Upper lobe of right lung (tissue), 1 donor: Measurements from ENCODE around the gene BCL11A. TPM values are rescaled to one million over a fixed set of nuclear protein-coding genes. Genes with fewer than 3 reads are reported as not detected.
"Not testable (repeated sequence)": the region's sequence is repeated elsewhere in the genome, so short reads cannot be mapped to it uniquely, and the experiment has no call there.

Experiments used
- ATAC-seq: fragments of 200-7000 bp; cut with Tn5 transposase; one replicate; pipeline ENCODE4 v1.9.1; 2020; ENCODE audit warnings: mild to moderate bottlenecking, moderate library complexity
- DNase-seq: peaks from one replicate; pipeline ENCODE4 v3.0.0-alpha.2; 2020
- H3K27ac ChIP-seq: fragments of 200-600 bp; one replicate; pipeline ENCODE4 v1.8.0; 2022
- H3K27me3 ChIP-seq: fragments of 200-600 bp; one replicate; pipeline ENCODE4 v1.8.0; 2022; ENCODE audit warnings: mild to moderate bottlenecking
- H3K36me3 ChIP-seq: fragments of 200-600 bp; one replicate; pipeline ENCODE4 v1.8.0; 2022
- H3K4me1 ChIP-seq: fragments of 200-600 bp; one replicate; pipeline ENCODE4 v1.8.0; 2022
- H3K4me3 ChIP-seq: fragments of 200-600 bp; one replicate; pipeline ENCODE4 v1.8.0; 2022; ENCODE audit warnings: mild to moderate bottlenecking
- H3K9me3 ChIP-seq: fragments of 200-600 bp; one replicate; pipeline ENCODE4 v1.8.0; 2022
- intact Hi-C: fragments of 100-400 bp; cut with DNase I; formaldehyde crosslinking; loops from one replicate; pipeline ENCODE4 v1.11.0; 2022
- total RNA-seq: library from RNA; stranded (reverse); fragmentation: NEBNext Ultra II Directional; extraction: Animal tissue kit (Norgen Biotek cat#: 25700); gene quantifications from one replicate; pipeline ENCODE4 v1.2.1, GENCODE V29; 2021
- TF ChIP-seq, protein P1 (sequence below): fragments of 200-600 bp; IDR thresholded peaks from one replicate; pipeline ENCODE4 v1.8.0; 2022; ENCODE audit warnings: antibody characterized with exemption
- donor health status: DM: no; HTN: yes; CAD: no; lungs with severe emphysema.

The BCL11A gene
- total RNA-seq, 1 donor from 2014 or later: 10.3 TPM

- intact Hi-C loops: no loop called here
- Histone ChIP-seq H3K4me3 (no peak overlapping the region), H3K27ac (no peak overlapping the region), H3K27me3 (no peaks in the 10 kb centered on the region), H3K4me1 (no peaks in the 10 kb centered on the region), H3K9me3 (no peaks in the 10 kb centered on the region), H3K36me3 (no peaks in the 10 kb centered on the region)
- DNase-seq: no peak
- TF ChIP-seq, protein P1, sequence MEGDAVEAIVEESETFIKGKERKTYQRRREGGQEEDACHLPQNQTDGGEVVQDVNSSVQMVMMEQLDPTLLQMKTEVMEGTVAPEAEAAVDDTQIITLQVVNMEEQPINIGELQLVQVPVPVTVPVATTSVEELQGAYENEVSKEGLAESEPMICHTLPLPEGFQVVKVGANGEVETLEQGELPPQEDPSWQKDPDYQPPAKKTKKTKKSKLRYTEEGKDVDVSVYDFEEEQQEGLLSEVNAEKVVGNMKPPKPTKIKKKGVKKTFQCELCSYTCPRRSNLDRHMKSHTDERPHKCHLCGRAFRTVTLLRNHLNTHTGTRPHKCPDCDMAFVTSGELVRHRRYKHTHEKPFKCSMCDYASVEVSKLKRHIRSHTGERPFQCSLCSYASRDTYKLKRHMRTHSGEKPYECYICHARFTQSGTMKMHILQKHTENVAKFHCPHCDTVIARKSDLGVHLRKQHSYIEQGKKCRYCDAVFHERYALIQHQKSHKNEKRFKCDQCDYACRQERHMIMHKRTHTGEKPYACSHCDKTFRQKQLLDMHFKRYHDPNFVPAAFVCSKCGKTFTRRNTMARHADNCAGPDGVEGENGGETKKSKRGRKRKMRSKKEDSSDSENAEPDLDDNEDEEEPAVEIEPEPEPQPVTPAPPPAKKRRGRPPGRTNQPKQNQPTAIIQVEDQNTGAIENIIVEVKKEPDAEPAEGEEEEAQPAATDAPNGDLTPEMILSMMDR: no peak
- ATAC-seq: no peak
Measured at GRCh38 chr2:60424233-60424632, 129.2 kb downstream of the BCL11A start.

DNA sequence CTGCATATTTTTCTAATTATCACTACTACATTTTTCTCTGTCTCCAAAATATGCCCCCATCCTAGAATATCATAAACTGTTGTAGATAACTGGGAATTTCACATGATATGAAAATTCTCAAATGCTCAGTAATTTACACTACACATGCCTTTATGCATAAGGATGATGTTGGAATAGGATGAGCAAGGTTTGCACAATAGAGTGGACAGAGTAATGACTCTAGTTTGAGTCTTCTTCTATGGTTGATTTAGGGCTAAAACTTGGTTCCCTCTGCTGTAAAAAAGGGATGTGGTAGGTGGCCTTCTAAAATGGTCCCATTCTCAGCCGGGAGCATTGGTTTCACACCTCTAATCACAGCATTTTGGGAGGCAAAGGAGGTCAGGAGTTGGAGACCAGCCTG lies 129.9 kb downstream of the BCL11A start:
- ATAC-seq (no peak), DNase-seq (no peak)
- TF ChIP-seq, protein P1: no peak
- H3K27me3 ChIP-seq: no peaks in the 10 kb centered on the region
- intact Hi-C loops: no loop called here
- no peak overlapping the region for H3K4me3 ChIP-seq
- no peaks in the 10 kb centered on the region for H3K36me3 ChIP-seq
- H3K27ac ChIP-seq: no peak overlapping the region
- H3K4me1 ChIP-seq: no peaks in the 10 kb centered on the region
- no peaks in the 10 kb centered on the region for H3K9me3 ChIP-seq

GRCh38 chr2:60422826-60423483 lies 130.5 kb downstream of the BCL11A start:
- Histone ChIP-seq H3K27ac (no peak overlapping the region), H3K36me3 (no peaks in the 10 kb centered on the region), H3K27me3 (no peaks in the 10 kb centered on the region), H3K4me1 (no peaks in the 10 kb centered on the region), H3K9me3 (no peaks in the 10 kb centered on the region), H3K4me3 (no peak overlapping the region)
- intact Hi-C loops: no loop called here
- DNase-seq (no peak), ATAC-seq (no peak)
- TF ChIP-seq, protein P1: no peak

DNA sequence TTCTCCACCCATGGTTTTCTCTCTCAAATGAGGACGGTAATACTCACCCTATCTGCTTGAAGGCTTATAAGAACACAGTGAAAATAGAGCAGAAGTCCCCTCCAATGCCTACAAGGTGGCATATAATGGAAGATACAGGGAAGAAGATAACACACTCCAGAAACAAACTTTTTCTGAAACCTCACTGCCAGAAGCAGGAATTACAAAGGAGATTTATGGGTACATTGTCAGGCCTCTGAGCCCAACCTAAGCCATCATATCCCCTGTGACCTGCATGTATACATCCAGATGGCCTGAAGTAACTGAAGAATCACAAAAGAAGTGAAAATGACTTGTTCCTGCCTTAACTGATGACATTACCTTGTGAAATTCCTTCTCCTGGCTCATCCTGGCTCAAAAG lies 136.2 kb downstream of the BCL11A start:
- H3K27ac ChIP-seq, H3K36me3 ChIP-seq, H3K4me1 ChIP-seq, DNase-seq, intact Hi-C loops, H3K4me3 ChIP-seq, H3K9me3 ChIP-seq, ATAC-seq, H3K27me3 ChIP-seq: not testable (repeated sequence)

GRCh38 chr2:60416221-60417008 lies 137.0 kb downstream of the BCL11A start:
- ATAC-seq (peak; percentile 88), DNase-seq (no peak)
- TF ChIP-seq, protein P1: no peak
- Histone ChIP-seq H3K36me3 (no peaks in the 10 kb centered on the region), H3K4me1 (no peaks in the 10 kb centered on the region), H3K27me3 (no peaks in the 10 kb centered on the region), H3K27ac (no peak overlapping the region), H3K4me3 (no peak overlapping the region), H3K9me3 (no peaks in the 10 kb centered on the region)
- intact Hi-C loops: no loop called here

DNA sequence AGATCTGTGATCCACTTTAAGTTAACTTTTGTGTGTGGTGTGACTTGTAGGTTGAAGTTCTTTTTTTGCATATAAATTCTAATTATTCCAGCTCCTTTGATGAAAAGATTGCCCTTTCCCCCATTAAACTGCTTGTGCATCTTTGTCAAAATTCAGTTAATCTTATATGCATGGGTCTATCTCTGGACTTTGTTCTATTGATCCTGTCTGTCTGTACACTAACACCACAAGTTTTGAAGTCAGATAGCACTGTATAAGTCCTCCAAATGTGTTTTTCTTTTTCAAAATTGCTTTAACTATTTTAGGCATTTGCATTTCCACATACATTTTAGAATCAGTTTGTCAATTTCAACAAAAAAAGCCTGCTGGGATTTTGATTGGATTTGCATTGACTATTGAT lies 137.6 kb downstream of the BCL11A start:
- Histone ChIP-seq H3K4me1 (no peaks in the 10 kb centered on the region), H3K27ac (no peak overlapping the region), H3K9me3 (no peaks in the 10 kb centered on the region), H3K27me3 (no peaks in the 10 kb centered on the region), H3K36me3 (no peaks in the 10 kb centered on the region), H3K4me3 (no peak overlapping the region)
- no peak for ATAC-seq
- intact Hi-C loops: no loop called here
- no peak for DNase-seq
- TF ChIP-seq, protein P1: no peak
